Skeletal muscle satellite cell (primary cell): ENCODE data around the gene TMPRSS9.
"Not testable (repeated sequence)": the region's sequence is repeated elsewhere in the genome, so short reads cannot be mapped to it uniquely, and the experiment has no call there.

Experiments
- H3K27me3 ChIP-seq: 2 replicates; pipeline ENCODE4 v1.7.0; 2013; ENCODE audit warnings: low read length; ENCODE audit not compliant: control insufficient read depth, insufficient read depth
- H3K36me3 ChIP-seq: 2 replicates; pipeline ENCODE4 v1.7.0; 2013; ENCODE audit warnings: mild to moderate bottlenecking, control low read depth, low read length; ENCODE audit not compliant: insufficient read depth
- H3K4me1 ChIP-seq: 2 replicates; pipeline ENCODE4 v1.7.0; 2013; ENCODE audit warnings: low read length; ENCODE audit not compliant: control insufficient read depth, insufficient read depth
- H3K4me2 ChIP-seq: 2 replicates; pipeline ENCODE4 v1.7.0; 2013; ENCODE audit warnings: mild to moderate bottlenecking, low read length
- H3K4me3 ChIP-seq: 2 replicates; pipeline ENCODE4 v1.7.0; 2013; ENCODE audit warnings: low read length
- H3K9ac ChIP-seq: 2 replicates; pipeline ENCODE4 v1.7.0; 2013; ENCODE audit warnings: mild to moderate bottlenecking, low read depth, low read length, moderate library complexity
- H3K9me3 ChIP-seq: replicated peaks from 2 replicates; pipeline ENCODE4 v1.7.0; 2013; ENCODE audit warnings: mild to moderate bottlenecking, control low read depth, low read length

Gene TMPRSS9

GRCh38 chr19:2454962-2455850 is 95.1 kb downstream of the TMPRSS9 start:
- Histone ChIP-seq H3K4me3 (peak overlapping the region; percentile 96), H3K9ac (peak overlapping the region; percentile 94), H3K4me2 (peak overlapping the region; percentile 95)

DNA sequence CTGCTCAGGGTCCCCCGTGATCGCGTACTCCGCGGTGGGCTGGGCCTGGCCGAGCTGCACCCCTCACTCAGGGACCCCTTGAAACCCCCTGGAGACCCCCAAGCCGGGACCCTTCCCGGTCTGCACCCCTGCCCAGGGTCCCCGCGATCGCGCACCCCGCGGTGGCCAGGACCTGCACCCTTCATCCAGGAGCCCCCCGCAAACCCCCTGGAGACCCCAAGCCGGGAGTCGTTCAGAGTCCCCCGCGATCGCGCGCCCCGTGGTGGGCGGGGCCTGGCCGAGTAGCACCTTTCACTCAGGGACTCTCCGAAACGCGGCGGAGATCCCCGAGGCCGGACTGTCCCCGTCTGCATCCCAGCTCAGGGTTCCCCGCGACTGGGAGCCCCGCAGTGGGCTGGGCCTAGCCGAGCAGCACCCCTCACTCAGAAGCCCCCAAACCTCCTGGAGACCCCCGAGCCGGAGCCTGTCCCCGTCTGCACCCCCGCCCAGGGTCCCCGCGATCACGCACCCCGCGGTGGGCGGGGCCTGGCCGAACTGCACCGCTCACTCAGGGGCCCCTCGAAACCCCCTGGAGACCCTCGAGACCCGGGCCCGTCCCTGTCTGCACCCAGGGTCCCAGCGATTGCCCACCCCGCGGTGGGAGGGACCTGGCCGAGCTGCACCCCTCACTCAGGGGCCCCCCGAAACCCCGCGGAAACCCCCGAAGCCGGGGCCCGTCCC is 95.9 kb downstream of the TMPRSS9 start:
- no peaks in the 10 kb centered on the region for H3K27me3 ChIP-seq
- H3K4me3 ChIP-seq = peak overlapping the region; percentile 96
- peaks cover 6% of the 10 kb centered on the region for H3K36me3 ChIP-seq
- H3K9me3 ChIP-seq = no peaks in the 10 kb centered on the region
- H3K4me1 ChIP-seq = peaks cover 17% of the 10 kb centered on the region
- peak overlapping the region; percentile 94 for H3K9ac ChIP-seq
- H3K4me2 ChIP-seq = peak overlapping the region; percentile 95

More at GRCh38 chr19:2454962-2455850, 95.1 kb downstream of the TMPRSS9 start:
- Histone ChIP-seq H3K9me3 (no peaks in the 10 kb centered on the region), H3K27me3 (no peaks in the 10 kb centered on the region), H3K4me1 (peaks cover 16% of the 10 kb centered on the region), H3K36me3 (peaks cover 8% of the 10 kb centered on the region)

GRCh38 chr19:2457394-2458037 is 97.5 kb downstream of the TMPRSS9 start:
- Histone ChIP-seq H3K9ac (peak overlapping the region; percentile 53), H3K36me3 (no peaks in the 10 kb centered on the region), H3K9me3 (no peaks in the 10 kb centered on the region), H3K4me3 (peak overlapping the region; percentile 96), H3K4me2 (peak overlapping the region; percentile 95), H3K27me3 (no peaks in the 10 kb centered on the region), H3K4me1 (peaks cover 24% of the 10 kb centered on the region)

DNA sequence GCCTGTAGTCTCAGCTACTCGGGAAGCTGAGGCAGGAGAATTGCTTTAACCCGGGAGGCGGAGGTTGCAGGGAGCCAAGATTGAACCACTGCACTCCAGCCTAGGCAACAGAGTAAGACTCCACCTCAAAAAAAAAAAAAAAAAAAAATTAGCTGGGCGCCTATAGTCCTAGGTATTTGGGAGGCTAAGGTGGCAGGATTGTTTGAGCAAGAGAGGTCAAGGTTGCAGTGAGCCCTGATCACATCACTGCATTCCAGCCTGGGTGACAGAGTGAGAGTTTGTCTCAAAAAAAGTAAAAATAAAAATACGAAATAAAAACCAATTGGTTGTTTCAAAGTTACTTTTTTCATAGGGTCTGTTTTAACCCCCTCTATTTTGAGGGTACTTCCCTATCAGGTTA is 98.0 kb downstream of the TMPRSS9 start:
- Histone ChIP-seq H3K9me3 (no peaks in the 10 kb centered on the region), H3K4me3 (no peak overlapping the region), H3K36me3 (no peaks in the 10 kb centered on the region), H3K27me3 (no peaks in the 10 kb centered on the region), H3K9ac (no peak overlapping the region), H3K4me1 (peaks cover 27% of the 10 kb centered on the region), H3K4me2 (no peak overlapping the region)

GRCh38 chr19:2458776-2459175 is 98.7 kb downstream of the TMPRSS9 start:
- not testable (repeated sequence) for H3K27me3 ChIP-seq, H3K9ac ChIP-seq, H3K4me2 ChIP-seq, H3K9me3 ChIP-seq, H3K4me3 ChIP-seq, H3K36me3 ChIP-seq
- peaks cover 27% of the 10 kb centered on the region for H3K4me1 ChIP-seq

- H3K9me3 ChIP-seq = no peaks in the 10 kb centered on the region
- no peak overlapping the region for H3K9ac ChIP-seq
Measured at GRCh38 chr19:2460245-2460644, 100.2 kb downstream of the TMPRSS9 start.

GRCh38 chr19:2461751-2462634 is 101.9 kb downstream of the TMPRSS9 start:
- Histone ChIP-seq H3K9ac (peak overlapping the region; percentile 82), H3K4me1 (peaks cover 14% of the 10 kb centered on the region), H3K36me3 (no peaks in the 10 kb centered on the region), H3K4me3 (peak overlapping the region; percentile 87), H3K4me2 (peak overlapping the region; percentile 98), H3K27me3 (no peaks in the 10 kb centered on the region), H3K9me3 (no peaks in the 10 kb centered on the region)

More at GRCh38 chr19:2460245-2460644, 100.2 kb downstream of the TMPRSS9 start:
- no peak overlapping the region for H3K4me2 ChIP-seq
- peaks cover 19% of the 10 kb centered on the region for H3K4me1 ChIP-seq
- H3K27me3 ChIP-seq = no peaks in the 10 kb centered on the region
- no peak overlapping the region for H3K4me3 ChIP-seq
- H3K36me3 ChIP-seq = no peaks in the 10 kb centered on the region

- peak overlapping the region; percentile 98 for H3K4me2 ChIP-seq
- peak overlapping the region; percentile 82 for H3K9ac ChIP-seq
- H3K27me3 ChIP-seq = no peaks in the 10 kb centered on the region
- peaks cover 10% of the 10 kb centered on the region for H3K4me1 ChIP-seq
- H3K9me3 ChIP-seq = no peaks in the 10 kb centered on the region
- no peaks in the 10 kb centered on the region for H3K36me3 ChIP-seq
- peak overlapping the region; percentile 87 for H3K4me3 ChIP-seq
Measured at GRCh38 chr19:2462635-2463421, 102.8 kb downstream of the TMPRSS9 start.

DNA sequence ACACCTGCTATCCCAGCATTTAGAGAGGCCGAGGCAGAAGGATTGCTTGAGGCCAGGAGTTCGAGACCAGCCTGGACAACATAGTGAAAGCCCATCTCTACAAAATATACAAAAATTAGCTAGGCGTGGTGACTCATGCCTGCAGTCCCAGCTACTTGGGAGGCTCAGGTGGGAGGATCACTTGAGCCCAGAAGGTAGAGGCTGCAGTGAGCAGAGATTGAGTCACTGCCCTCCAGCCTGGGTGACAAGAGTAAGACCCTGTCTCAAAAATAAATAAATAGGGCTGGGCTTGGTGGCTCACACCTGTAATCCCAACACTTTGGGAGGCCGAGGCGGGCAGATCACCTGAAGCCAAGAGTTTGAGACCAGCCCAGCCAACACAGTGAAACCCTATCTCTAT is 103.6 kb downstream of the TMPRSS9 start:
- H3K9ac ChIP-seq, H3K9me3 ChIP-seq, H3K36me3 ChIP-seq, H3K4me3 ChIP-seq, H3K4me2 ChIP-seq, H3K27me3 ChIP-seq: not testable (repeated sequence)
- H3K4me1 ChIP-seq = peaks cover 15% of the 10 kb centered on the region

DNA sequence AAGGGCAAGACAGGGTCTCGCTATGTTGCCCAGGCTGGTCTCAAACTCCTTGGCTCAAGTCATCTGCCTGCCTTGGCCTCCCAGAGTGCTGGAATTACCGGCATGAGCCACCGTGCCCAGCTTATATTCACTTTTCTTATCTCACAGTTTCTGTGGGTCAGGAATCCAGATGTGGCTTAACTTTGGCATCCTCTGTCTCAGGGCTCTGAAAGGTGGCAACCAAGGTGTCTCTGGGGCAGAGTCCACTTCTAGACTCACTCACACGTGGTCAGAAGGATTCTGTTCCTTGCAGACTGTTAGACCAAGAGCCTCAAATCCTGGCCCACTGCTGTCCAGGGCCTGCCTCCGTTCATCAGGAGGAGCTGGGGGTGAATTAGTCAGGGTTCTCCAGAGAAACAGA is 104.3 kb downstream of the TMPRSS9 start:
- Histone ChIP-seq H3K4me3 (no peak overlapping the region), H3K36me3 (no peaks in the 10 kb centered on the region), H3K9me3 (no peaks in the 10 kb centered on the region), H3K4me1 (peaks cover 22% of the 10 kb centered on the region), H3K9ac (no peak overlapping the region), H3K27me3 (no peaks in the 10 kb centered on the region), H3K4me2 (no peak overlapping the region)
